ENCODE measurements around the gene PEDS1.

PEDS1 gene

GRCh38 chr20:50121858-50122271 is 31.7 kb downstream of the PEDS1 start:
- no peak for TF ChIP-seq CTCF (IDR thresholded peaks at IDR 0.05; ENCODE audit: insufficient read depth, low read length, missing control alignments)
- H3K4me3 ChIP-seq (ENCODE audit: low read depth, low read length), result no peak overlapping the region
- ChIA-PET CTCF (interaction anchor here (0.5 to 6.1 kb wide), 10 partner anchors 8 to 157 kb away, joined by 3 to 156 read pairs (median 6); partner anchors contain the start of genes PEDS1 and UBE2V1), POLR2A (no interaction called here)
- no peak for DNase-seq (ENCODE audit: low read depth, low spot score)

- ChIA-PET CTCF (interaction anchor here (0.5 to 6.1 kb wide), 16 partner anchors 8 to 67 kb away, joined by 3 to 156 read pairs (median 6); partner anchors contain the start of genes PEDS1 and UBE2V1), POLR2A (interaction anchor here (1.1 kb wide), 1 partner anchor 8 kb away, joined by 3 read pairs; no protein-coding TSS in a partner anchor)
- no peak overlapping the region for H3K4me3 ChIP-seq (ENCODE audit: low read depth, low read length)
- no peak for DNase-seq (ENCODE audit: low read depth, low spot score)
- TF ChIP-seq CTCF (IDR thresholded peaks at IDR 0.05; ENCODE audit: insufficient read depth, low read length, missing control alignments), result peak; percentile 90
Observed at GRCh38 chr20:50120935-50121693, 32.4 kb downstream of the PEDS1 start.

- no peak for DNase-seq (ENCODE audit: low read depth, low spot score)
Observed at GRCh38 chr20:50118203-50118602, 35.3 kb downstream of the PEDS1 start.

GRCh38 chr20:50116368-50116999 is 37.0 kb downstream of the PEDS1 start:
- DNase-seq (ENCODE audit: low read depth, low spot score), result no peak
- TF ChIP-seq CTCF (IDR thresholded peaks at IDR 0.05; ENCODE audit: insufficient read depth, low read length, missing control alignments), result no peak
- POLR2A ChIA-PET, result interaction anchor here (0.9 to 1.3 kb wide), 6 partner anchors 11 to 50 kb away, joined by 3 to 5 read pairs (median 4); partner anchors contain the start of gene PEDS1
- CTCF ChIA-PET, result interaction anchor here (0.8 to 3.4 kb wide), 13 partner anchors 9 to 138 kb away, joined by 3 to 44 read pairs (median 5); partner anchors contain the start of gene PEDS1
- H3K4me3 ChIP-seq (ENCODE audit: low read depth, low read length), result peak overlapping the region; percentile 55

More at GRCh38 chr20:50118203-50118602, 35.3 kb downstream of the PEDS1 start:
- POLR2A ChIA-PET, result no interaction called here
- no peak overlapping the region for H3K4me3 ChIP-seq (ENCODE audit: low read depth, low read length)
- CTCF ChIA-PET, result interaction anchor here (1.2 to 6.1 kb wide), 4 partner anchors 8 to 60 kb away, joined by 3 to 156 read pairs (median 24); no protein-coding TSS in a partner anchor
- no peak for TF ChIP-seq CTCF (IDR thresholded peaks at IDR 0.05; ENCODE audit: insufficient read depth, low read length, missing control alignments)

GRCh38 chr20:50115591-50116367 is 37.7 kb downstream of the PEDS1 start:
- ChIA-PET CTCF (interaction anchor here (0.8 to 3.4 kb wide), 15 partner anchors 9 to 137 kb away, joined by 3 to 44 read pairs (median 4); partner anchors contain the start of gene PEDS1), POLR2A (interaction anchor here (0.9 to 1.3 kb wide), 6 partner anchors 10 to 50 kb away, joined by 3 to 5 read pairs (median 4); partner anchors contain the start of gene PEDS1)
- peak; percentile 78 for DNase-seq (ENCODE audit: low read depth, low spot score)
- no peak for TF ChIP-seq CTCF (IDR thresholded peaks at IDR 0.05; ENCODE audit: insufficient read depth, low read length, missing control alignments)
- H3K4me3 ChIP-seq (ENCODE audit: low read depth, low read length), result peak overlapping the region; percentile 55
